GM13977 (cell line): ENCODE data around the gene SCN1A.
"Not testable (repeated sequence)": the region's sequence is repeated elsewhere in the genome, so short reads cannot be mapped to it uniquely, and the experiment has no call there.

ENCODE experiments used
- DNase-seq: peaks from one replicate; pipeline ENCODE4 v3.0.0; 2012; ENCODE audit warnings: low spot score
- CTCF ChIP-seq: IDR thresholded peaks from 2 replicates; pipeline ENCODE4 v1.5.1; 2012; ENCODE audit warnings: mild to moderate bottlenecking, control low read depth; ENCODE audit not compliant: insufficient read depth; ENCODE audit errors: extremely low read depth, missing control alignments
- in situ Hi-C: fragments of 300-500 bp; cut with MboI; formaldehyde crosslinking; loops from one replicate; pipeline ENCODE4 v1.12.0; 2022; ENCODE audit warnings: low sequenced_read_pairs, low pct_unique_long_range_greater_than_20kb, mixed read lengths, inconsistent platforms; ENCODE audit not compliant: unreplicated experiment

The SCN1A gene

GRCh38 chr2:165989851-165990250 is 138.0 kb downstream of the SCN1A start:
- in situ Hi-C loops: no loop called here
- TF ChIP-seq CTCF: no peak
- DNase-seq: no peak

DNA sequence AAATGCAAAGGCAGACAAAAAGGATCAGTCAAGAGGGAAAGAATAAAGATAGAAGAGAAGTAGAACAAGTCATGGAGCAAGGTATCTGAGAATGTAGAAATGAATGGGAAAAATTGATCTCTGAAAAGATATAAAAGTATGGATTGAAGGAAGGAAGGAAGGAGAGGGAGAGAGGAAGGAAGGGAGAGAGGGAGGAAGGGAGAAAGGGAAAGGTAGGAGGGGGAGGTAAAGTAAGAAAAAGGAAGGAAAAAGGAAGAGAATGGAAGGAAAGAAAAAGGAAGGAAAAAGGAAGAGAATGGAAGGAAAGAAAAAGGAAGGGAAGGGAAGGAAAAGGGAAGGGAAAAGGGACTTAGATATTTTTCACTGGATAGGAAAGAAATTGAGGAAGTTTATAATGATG is 142.7 kb downstream of the SCN1A start:
- no peak for DNase-seq
- TF ChIP-seq CTCF: no peak
- in situ Hi-C loops: no loop called here

DNA sequence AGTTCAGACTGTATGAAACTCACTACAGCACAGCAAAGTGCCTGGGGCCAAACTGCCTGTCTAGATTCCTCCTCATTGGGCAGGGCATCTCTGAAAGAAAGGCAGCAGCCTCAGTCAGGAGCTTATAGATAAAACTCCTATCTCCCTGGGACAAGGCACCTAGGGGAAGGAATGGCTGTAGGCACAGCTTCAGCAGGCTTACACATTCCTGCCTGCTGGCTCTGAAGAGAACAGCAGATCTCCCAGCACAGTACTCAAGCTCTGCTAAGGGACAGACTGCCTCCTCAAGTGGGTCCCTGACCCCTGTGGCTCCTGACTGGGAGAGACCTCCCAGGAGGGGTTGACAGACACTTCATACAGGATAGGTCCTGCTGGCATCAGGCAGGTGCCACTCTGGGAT is 155.7 kb downstream of the SCN1A start:
- in situ Hi-C loops, DNase-seq: not testable (repeated sequence)

GRCh38 chr2:165970663-165971062 is 157.2 kb downstream of the SCN1A start:
- in situ Hi-C loops: no loop called here
- no peak for DNase-seq
- peak; percentile 25 for TF ChIP-seq CTCF

DNA sequence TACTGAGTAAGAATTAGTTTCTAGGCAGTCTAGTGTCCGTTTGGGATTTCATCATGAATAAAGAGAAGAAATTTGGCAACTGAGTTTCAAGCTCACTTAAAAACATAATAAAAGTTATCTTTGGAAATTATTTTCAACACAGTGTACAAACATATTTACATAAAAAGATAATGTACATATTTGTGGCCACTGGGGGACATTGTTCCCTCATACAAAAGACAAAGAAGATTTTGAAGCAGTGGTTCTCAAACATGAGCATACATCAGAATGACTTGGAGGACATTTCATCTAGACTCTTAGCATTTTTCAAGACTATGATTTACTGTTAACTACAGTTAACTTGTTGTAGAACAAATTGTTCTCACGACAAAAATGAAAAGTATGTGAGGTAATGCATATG is 158.6 kb downstream of the SCN1A start:
- in situ Hi-C loops: no loop called here
- no peak for DNase-seq
- TF ChIP-seq CTCF: no peak

- no peak for TF ChIP-seq CTCF
- in situ Hi-C loops: no loop called here
- DNase-seq: no peak
Observed at GRCh38 chr2:165967746-165968145, 160.1 kb downstream of the SCN1A start.

- TF ChIP-seq CTCF: no peak
- in situ Hi-C loops: no loop called here
- no peak for DNase-seq
Observed at GRCh38 chr2:165961818-165962217, 166.0 kb downstream of the SCN1A start.

DNA sequence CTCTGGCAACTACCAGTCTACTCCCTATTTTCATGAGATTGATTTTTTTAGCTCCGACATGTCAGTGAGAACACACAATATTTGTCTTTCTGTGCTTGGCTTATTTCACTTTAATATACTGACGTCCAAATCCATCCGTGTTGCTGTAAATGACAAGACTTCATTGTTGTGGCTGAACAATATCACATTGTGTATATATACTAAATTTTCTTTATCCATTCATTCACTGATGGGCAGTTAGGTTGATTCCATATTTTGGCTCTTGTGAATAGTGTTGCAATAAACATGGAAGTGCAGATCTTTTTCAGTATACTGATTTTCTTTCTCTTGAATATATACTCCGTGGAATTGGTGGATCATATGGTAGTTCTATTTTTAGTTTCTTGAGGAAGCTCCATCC is 168.4 kb downstream of the SCN1A start:
- no peak for TF ChIP-seq CTCF
- in situ Hi-C loops: no loop called here
- DNase-seq: no peak
